SIG-M5 treated with dmso at 0.1 percent for 504 hours (cell line): ENCODE data around the gene VCAM1.
"Not testable (repeated sequence)": the region's sequence is repeated elsewhere in the genome, so short reads cannot be mapped to it uniquely, and the experiment has no call there.

Experiments used
- DNase-seq: peaks from one replicate; lab custom pipeline; 2025; ENCODE audit not compliant: unreplicated experiment; lab: John Stamatoyannopoulos, UW

Gene VCAM1

GRCh38 chr1:100773444-100773843, 53.9 kb downstream of the VCAM1 start:
- no peak for DNase-seq

GRCh38 chr1:100774370-100774769, 54.8 kb downstream of the VCAM1 start:
- no peak for DNase-seq

DNA sequence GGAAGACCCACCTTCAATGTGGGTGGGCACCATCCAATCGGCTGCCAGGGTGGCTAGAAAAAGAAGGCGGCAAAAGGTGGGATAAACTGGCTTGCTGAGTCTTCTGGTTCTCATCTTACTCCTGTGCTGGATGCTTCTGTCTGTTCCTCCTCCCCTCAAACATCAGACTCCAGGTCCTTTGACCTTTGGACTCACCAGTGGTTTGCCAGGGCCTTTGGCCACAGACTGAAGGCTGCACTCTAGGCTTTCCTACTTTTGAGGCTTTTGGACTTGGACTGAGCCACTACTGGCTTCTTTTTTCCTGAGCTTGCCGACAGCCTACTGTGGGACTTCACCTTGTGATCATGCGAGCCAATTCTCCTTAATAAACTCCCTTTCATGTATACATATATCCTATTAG, 55.9 kb downstream of the VCAM1 start:
- DNase-seq, result no peak

GRCh38 chr1:100778748-100779147, 59.2 kb downstream of the VCAM1 start:
- no peak for DNase-seq

DNA sequence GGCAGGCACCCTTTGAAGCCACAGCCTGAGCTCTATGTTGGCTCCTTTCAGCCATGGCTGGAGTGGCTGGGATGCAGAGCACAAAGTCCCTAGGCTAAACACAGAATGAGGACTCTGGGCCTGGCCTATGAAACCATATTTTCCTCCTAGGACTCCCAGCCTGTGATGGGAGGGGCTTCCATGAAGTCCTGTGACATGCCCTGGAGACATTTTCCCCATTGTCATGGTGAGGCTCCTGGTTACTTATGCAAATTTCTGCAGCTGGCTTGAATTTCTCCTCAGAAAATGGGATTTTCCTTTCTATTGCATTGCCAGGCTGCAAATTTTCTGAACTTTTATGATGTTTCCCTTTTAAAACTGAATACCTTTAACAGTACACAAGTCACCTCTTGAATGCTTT, 61.3 kb downstream of the VCAM1 start:
- no peak for DNase-seq

DNA sequence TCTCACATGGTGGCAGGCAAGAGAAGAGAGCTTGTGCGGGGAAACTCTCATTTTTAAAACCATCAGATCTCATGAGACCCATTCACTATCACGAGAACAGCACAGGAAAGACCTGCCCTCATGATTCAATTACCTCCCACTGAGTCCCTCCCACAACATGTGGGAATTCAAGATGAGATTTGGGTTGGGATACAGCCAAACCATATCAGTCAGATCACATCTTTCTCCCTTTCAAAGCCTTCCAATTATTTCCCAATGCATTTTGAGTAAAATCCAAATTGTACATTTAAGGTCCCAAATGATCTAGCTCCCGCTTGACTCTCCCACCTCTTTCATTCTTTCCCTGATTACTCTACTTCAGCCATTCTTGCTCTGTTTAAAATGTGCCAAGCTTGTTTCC, 62.2 kb downstream of the VCAM1 start:
- not testable (repeated sequence) for DNase-seq

DNA sequence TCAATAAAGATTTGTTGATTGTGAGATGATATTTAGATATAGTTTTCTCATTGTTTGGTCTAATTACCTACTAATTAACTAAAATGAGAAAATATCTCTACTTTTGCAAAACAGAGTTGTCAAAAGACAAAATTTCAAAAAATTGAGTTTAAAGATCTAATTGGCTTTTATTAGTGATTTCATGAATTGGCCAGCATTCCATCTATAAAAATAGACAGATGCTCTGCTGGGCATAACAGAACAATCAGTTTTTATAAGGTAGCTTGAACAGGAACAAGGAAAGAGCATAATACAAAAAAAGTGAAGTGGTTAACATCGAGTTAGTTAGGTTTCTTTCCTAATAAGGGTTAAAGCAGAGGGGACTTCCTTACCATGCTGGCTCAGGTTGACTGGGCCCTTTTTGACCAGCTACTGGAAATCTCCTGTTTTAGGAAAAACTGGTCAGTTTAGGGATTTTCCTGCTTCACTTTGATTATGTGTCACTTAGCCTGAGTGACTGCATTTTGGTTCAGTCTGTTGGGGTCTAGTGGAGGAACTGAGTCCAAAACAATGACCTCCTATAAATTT, 63.0 kb downstream of the VCAM1 start:
- DNase-seq, result no peak

GRCh38 chr1:100785470-100786052, 66.0 kb downstream of the VCAM1 start:
- DNase-seq, result no peak

GRCh38 chr1:100786870-100787269, 67.3 kb downstream of the VCAM1 start:
- no peak for DNase-seq
